ENCODE results near the gene CLEC16A.

CLEC16A gene

DNA sequence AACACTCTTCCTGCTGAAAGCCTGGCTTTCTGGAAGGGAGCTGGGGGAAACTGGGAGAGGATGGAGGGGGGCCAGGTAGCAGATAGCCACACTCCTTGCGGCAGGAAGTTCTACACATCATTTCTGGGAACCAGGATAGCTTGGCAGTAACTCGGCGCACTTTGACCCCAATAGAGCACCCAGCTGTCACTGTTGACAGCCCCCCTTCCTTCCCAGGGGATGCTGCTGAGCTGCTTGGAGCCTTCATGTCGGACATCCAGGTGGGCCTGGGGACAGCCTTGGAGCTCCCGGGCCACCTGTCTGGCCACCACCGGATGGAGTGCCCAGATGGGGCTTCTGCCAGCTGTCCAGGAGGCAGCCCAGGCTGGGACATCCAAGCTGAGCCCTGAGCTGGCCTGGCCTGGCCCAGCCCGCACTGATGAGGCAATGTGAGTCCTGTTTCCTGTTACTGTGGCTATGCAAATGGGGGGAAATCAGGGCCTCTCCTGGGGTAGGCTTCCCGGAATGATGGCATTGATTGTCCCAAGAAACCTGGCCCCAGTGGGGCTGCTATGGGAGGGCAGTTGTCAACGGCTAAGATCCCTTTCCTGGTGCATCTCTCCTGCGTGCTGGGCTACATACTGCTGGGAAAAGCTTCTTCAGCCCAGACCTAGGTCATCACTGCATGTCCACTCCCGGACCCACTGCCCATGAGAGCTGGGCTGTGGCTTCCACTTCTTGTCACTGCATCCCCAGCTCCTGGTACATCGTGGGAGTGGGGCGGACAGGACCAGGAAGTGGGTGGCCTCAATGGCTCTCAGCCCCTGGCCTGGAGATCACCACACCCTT lies 261.6 kb downstream of the CLEC16A start:
- Histone ChIP-seq H3K4me1 (ENCODE audit: control insufficient read depth in 1 of 2, insufficient read depth in 1 of 2, low read depth in 1 of 2, low read length in 1 of 2) (peaks cover 12 to 51% of the 10 kb centered on the region in 2 experiments), H3K27ac (no peak overlapping the region)

GRCh38 chr16:11207646-11208045 lies 263.3 kb downstream of the CLEC16A start:
- Histone ChIP-seq H3K4me3 (ENCODE audit: low read depth in 1 of 2, low read length in 1 of 2) (no peak overlapping the region), H3K4me1 (ENCODE audit: control insufficient read depth in 1 of 2, insufficient read depth in 1 of 2, low read depth in 1 of 2, low read length in 1 of 2) (peaks cover 17 to 49% of the 10 kb centered on the region in 2 experiments), H3K27ac (no peak overlapping the region), H3K27me3 (peaks cover 60% of the 10 kb centered on the region), H3K36me3 (no peaks in the 10 kb centered on the region), H3K9me3 (no peaks in the 10 kb centered on the region)
- TF ChIP-seq CTCF (IDR thresholded peaks at IDR 0.05), result no peak

More for the DNA sequence above, 261.6 kb downstream of the CLEC16A start:
- no peaks in the 10 kb centered on the region for H3K9me3 ChIP-seq
- peaks cover 56% of the 10 kb centered on the region for H3K27me3 ChIP-seq
- no peak for TF ChIP-seq CTCF (IDR thresholded peaks at IDR 0.05)
- no peak overlapping the region for H3K4me3 ChIP-seq (ENCODE audit: low read depth in 1 of 2, low read length in 1 of 2)
- H3K36me3 ChIP-seq, result no peaks in the 10 kb centered on the region

DNA sequence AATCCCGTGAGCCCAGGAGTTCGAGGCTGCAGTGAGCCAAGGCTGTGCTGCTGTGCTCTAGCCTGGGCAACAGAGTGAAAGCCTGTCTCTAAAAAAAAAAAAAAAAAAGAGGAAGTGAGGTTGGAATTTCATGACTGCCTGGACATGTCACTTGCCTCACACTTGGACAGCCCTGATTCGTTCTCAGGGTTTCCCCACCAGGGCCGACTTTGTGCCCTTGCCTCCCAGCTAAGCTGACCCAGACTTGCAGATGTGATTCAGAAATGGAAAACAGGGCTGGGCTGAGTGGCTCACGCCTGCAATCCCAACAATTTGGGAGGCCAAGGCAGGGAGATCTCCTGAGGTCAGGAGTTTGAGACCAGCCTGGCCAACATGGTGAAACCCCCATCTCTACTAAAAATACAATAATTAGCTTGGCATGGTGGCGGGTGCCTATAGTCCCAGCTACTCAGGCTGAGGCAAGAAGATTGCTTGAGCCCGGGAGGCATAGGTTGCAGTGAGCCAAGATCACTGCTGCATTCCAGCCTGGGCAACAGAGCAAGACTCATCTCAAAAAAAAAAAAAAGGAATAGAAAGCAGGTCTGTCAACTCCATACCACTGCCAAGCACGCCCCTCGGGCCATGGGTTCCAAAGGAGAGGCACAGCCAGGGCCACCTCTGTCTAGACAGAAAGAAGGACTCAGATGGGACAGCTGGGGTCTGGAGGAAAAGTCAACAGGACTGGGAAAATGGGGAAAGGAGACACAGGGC lies 264.7 kb downstream of the CLEC16A start:
- Histone ChIP-seq H3K4me1 (ENCODE audit: control insufficient read depth in 1 of 2, insufficient read depth in 1 of 2, low read depth in 1 of 2, low read length in 1 of 2) (peaks cover 18 to 53% of the 10 kb centered on the region in 2 experiments), H3K9me3 (no peaks in the 10 kb centered on the region), H3K4me3 (ENCODE audit: low read depth in 1 of 2, low read length in 1 of 2) (no peak overlapping the region), H3K27me3 (peaks cover 58% of the 10 kb centered on the region), H3K36me3 (no peaks in the 10 kb centered on the region), H3K27ac (no peak overlapping the region)
- no peak for TF ChIP-seq CTCF (IDR thresholded peaks at IDR 0.05)

- Histone ChIP-seq H3K27ac (no peak overlapping the region), H3K27me3 (peaks cover 49% of the 10 kb centered on the region), H3K36me3 (no peaks in the 10 kb centered on the region), H3K4me3 (ENCODE audit: low read depth in 1 of 2, low read length in 1 of 2) (no peak overlapping the region), H3K9me3 (no peaks in the 10 kb centered on the region), H3K4me1 (ENCODE audit: control insufficient read depth in 1 of 2, insufficient read depth in 1 of 2, low read depth in 1 of 2, low read length in 1 of 2) (peaks cover 18 to 53% of the 10 kb centered on the region in 2 experiments)
- no peak for TF ChIP-seq CTCF (IDR thresholded peaks at IDR 0.05)
Measured at GRCh38 chr16:11210260-11210659, 265.9 kb downstream of the CLEC16A start.

GRCh38 chr16:11211061-11211976 lies 267.0 kb downstream of the CLEC16A start:
- no peak for TF ChIP-seq CTCF (IDR thresholded peaks at IDR 0.05)
- peaks cover 38% of the 10 kb centered on the region for H3K27me3 ChIP-seq

More at GRCh38 chr16:11211061-11211976, 267.0 kb downstream of the CLEC16A start:
- Histone ChIP-seq H3K36me3 (no peaks in the 10 kb centered on the region), H3K4me1 (ENCODE audit: control insufficient read depth in 1 of 2, insufficient read depth in 1 of 2, low read depth in 1 of 2, low read length in 1 of 2) (peaks cover 10 to 42% of the 10 kb centered on the region in 2 experiments), H3K4me3 (ENCODE audit: low read depth in 1 of 2, low read length in 1 of 2) (no peak overlapping the region), H3K9me3 (no peaks in the 10 kb centered on the region), H3K27ac (no peak overlapping the region)

All from neutrophil (primary cell).